ENCODE measurements around the gene C6orf52. TPM values are rescaled to one million over a fixed set of nuclear protein-coding genes. Genes with fewer than 3 reads are reported as not detected.

C6orf52 gene
- total and polyA plus RNA-seq, 2 of the 13 experiments (the other 11 are each of a cell fraction or from before 2014, with no cell fraction given): 0.50 to 0.53 TPM

GRCh38 chr6:10682355-10682988 lies 11.9 kb downstream of the C6orf52 start:
- FAIRE-seq: no peak
- in situ Hi-C loops (cut with HindIII; ENCODE audit: extremely low pct_ligation_motif_present, low pct_unique_long_range_greater_than_20kb) (no loop called here), intact Hi-C loops (cut with micrococcal nuclease; ENCODE audit: unreplicated experiment) (no loop called here)
- H3K9ac ChIP-seq (ENCODE audit: insufficient read depth, low read depth, low read length): no peak overlapping the region
- POLR2A ChIA-PET: no interaction called here
- no peaks in the 10 kb centered on the region for H4K20me1 ChIP-seq (ENCODE audit: insufficient read depth, low read length)
- no peak overlapping the region for H2AFZ ChIP-seq (ENCODE audit: low read length)
- CTCF ChIA-PET (ENCODE audit: low intra/inter-chr PET ratio, low total read pairs): no interaction called here
- H3K27ac ChIP-seq (ENCODE audit: extremely low read length, insufficient read depth, low read length): no peak overlapping the region
- no peak for DNase-seq (ENCODE audit: low spot score)
- H3K79me2 ChIP-seq (ENCODE audit: insufficient read depth, low read length): no peaks in the 10 kb centered on the region
- TF ChIP-seq E2F5 (CRISPR knock-in tag; conservative IDR thresholded peaks at IDR 0.05) (no peak), ZNF549 (CRISPR knock-in tag; IDR thresholded peaks at IDR 0.05) (no peak), CENPBD1 (CRISPR knock-in tag; IDR thresholded peaks at IDR 0.05; ENCODE audit: borderline replicate concordance, low read depth) (no peak), SIX1 (CRISPR knock-in tag; IDR thresholded peaks at IDR 0.05; ENCODE audit: borderline replicate concordance) (no peak), ZUFSP (CRISPR knock-in tag; IDR thresholded peaks at IDR 0.05; ENCODE audit: borderline replicate concordance) (no peak), ZNF263 (CRISPR knock-in tag; IDR thresholded peaks at IDR 0.05) (no peak), MBD4 (IDR thresholded peaks at IDR 0.05; ENCODE audit: borderline replicate concordance, low read length) (no peak), HINFP (CRISPR knock-in tag; IDR thresholded peaks at IDR 0.05; ENCODE audit: low read depth) (no peak)
- H3K4me1 ChIP-seq (ENCODE audit: insufficient read depth, low read length): no peaks in the 10 kb centered on the region
- no peaks in the 10 kb centered on the region for H3K36me3 ChIP-seq (replicated peaks in 1 of 2; ENCODE audit: control insufficient read depth in 1 of 2, insufficient read depth in 2 of 2, low read length in 2 of 2)
- no peak for ATAC-seq
- no peaks in the 10 kb centered on the region for H3K9me3 ChIP-seq (ENCODE audit: low read length)
- no TSS peak for BruUV-seq (replicated peaks)
- no peak overlapping the region for H3K4me2 ChIP-seq (ENCODE audit: low read depth, low read length)
- H3K27me3 ChIP-seq (ENCODE audit: control insufficient read depth in 1 of 2, insufficient read depth in 2 of 2, low read length in 2 of 2): peaks cover 3 to 11% of the 10 kb centered on the region in 2 experiments; a peak in 3 of 5 replicates
- no peak overlapping the region for H3K4me3 ChIP-seq (replicated peaks in 1 of 3; ENCODE audit: insufficient read depth in 1 of 3, low read depth in 2 of 3, low read length in 3 of 3)
